GM18870 (cell line): ENCODE data around the gene PCED1A.

Experiments used
- ATAC-seq: cut with Tn5 transposase; IDR thresholded peaks from one replicate; pipeline ENCODE4 v1.9.1; 2021; ENCODE audit warnings: moderate library complexity; ENCODE audit not compliant: unreplicated experiment

Gene PCED1A

DNA sequence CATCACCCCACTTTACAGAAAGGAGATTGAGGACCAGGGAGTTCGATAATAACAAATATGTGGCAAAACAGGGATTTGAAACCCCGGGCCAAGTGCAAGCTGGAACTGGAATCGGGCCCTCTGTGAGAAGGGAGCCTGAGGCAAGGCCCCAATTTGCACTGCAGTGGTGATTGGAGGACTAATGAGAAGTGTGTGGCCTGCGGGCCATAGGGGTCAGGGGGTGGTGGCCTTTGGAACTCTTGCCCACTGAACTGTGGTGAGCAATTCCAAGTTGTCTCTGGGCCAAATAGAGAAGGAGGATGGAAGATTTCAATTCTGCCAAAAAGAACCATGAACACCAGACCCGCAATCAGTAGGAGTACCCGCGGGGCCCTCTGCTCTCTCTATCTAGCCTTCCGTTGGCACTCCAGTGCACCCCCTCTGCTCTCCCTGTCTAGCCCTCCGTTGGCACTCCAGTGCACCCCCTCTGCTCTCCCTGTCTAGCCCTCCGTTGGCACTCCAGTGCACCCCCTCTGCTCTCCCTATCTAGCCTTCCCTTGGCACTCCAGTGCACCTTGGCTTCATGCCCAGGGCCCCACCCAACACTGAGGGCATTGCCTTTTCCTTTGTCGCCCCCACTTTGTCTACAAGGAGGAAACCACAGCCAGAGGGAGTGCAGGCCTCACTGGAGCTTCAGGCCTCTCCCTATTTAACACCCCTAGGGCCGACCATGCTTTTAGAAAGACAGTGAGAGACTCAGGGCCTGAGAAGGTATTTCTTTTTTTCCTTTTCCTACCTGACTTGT lies 26.8 kb upstream of the PCED1A start:
- ATAC-seq, result no peak

DNA sequence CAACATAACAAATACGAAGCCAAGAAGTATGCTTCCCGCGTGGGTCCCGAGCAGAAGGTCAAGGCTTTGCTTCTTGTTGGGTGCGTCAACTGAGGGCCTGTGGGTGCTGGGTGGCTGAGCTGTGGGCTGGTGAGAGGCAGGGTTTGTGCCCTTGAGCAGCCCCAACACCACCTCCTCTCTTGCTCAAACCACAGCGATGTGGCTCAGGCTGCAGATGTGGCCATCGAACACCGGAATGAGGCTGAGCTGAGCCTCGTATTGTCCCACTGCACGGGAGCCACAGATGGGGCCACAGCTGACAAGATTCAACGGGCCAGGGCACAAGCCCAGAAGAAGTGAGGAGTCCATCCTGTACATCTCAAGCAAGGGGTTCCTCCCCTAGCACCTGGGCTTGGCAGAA lies 25.8 kb upstream of the PCED1A start:
- ATAC-seq, result no peak

DNA sequence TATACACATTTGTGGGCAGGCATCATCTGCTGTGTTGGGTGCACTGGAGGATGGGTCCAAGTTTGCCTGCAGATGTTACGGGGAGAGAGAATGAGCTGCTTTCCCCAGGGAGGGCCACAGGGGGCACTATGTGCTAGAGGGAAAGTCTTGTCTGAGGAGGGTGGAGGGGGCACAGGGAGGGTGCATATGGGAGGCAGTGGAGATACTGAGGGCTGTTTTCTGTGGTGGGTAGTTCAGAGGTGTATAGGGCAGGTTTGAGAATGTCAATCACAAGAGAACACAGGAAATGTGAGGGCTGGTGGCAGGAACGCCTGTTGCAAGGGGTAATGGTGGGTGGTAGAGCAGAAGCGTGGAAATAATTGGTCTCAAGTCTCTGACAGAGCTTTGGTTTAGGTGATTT lies 25.2 kb upstream of the PCED1A start:
- no peak for ATAC-seq

DNA sequence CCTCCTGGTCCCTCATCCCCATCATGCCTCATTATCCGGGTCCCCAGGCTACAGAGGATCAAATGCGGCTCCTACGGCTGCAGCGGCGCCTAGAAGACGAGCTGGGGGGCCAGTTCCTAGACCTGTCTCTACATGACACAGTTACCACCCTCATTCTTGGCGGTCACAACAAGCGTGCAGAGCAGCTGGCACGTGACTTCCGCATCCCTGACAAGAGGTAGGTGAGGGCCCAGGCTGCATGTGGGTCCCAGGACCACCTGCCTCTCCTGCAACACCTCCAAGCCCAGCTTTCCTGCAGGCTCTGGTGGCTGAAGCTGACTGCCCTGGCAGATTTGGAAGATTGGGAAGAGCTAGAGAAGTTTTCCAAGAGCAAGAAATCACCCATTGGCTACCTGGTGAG lies 24.6 kb upstream of the PCED1A start:
- no peak for ATAC-seq

DNA sequence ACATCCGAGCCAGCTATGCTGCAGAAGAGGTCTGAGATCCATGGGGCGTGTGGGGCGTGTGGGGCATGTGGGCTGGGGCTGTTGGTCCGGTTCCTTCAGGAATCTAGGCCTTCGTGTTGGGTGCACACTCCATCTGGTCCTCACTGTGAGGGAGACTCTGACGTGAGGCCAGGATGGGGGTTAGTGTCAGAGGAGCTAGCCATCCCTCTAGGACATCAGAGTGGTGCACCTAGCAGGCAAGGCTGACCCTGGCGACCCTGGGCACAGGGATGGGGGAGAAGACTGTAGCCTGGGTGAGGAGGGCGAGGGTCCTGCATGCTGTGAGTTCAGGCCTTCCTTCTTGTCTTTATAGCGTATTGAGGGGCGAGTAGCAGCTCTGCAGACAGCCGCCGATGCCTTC lies 24.2 kb upstream of the PCED1A start:
- ATAC-seq, result no peak

DNA sequence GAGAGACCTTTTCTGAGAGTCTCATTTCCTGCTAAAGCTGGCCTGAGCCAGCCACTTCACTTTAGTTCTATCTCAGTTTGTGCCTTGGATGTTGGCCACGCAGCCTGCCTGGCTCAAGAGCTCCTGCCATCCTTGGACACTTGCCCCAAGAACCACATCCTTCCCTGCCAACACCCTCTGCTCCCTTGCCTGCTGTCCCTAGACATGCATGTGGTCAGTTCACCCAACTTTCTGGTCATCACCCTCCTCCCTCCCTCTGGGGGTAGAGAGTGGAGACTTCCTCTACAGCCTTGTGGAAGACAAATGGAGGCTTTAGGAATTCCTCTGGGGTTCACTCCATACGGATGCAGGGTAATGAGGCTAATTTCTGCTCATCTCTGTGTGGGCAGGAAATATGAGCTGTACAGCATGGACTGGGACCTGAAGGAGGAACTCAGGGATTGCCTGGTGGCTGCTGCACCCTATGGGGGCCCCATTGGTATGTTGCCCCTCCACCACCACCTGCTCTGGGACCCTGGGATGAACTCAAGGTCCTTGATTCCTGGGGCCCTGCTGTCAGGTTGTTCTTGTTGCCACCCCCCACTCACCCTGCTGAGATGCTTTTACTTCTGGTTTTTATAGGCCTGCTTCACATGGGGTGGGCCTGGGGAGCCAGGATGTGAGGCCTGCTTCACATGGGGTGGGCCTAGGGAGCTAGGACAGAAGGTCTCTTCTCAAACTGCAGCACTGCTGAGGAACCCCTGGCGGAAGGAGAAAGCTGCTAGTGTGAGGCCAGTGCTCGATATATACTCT lies 19.1 kb upstream of the PCED1A start:
- no peak for ATAC-seq

DNA sequence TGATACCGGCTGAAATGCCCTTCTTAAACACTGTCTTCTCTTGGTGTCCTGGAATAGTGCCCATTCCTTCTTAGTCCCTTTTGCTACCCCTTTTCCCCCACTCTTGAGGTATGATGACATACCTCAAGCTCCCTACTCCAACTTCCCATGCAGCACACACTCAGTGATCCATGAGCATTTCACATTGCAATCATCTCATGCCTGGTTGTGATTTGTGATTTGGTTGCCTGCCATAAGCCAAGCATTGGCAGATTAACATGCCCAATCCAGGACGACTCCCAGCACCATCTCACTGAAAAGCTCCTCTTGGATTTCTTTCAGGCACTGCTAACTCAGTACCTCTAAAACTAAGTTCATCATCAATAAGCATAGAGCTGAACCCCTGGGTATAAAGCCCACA lies 18.1 kb upstream of the PCED1A start:
- no peak for ATAC-seq

DNA sequence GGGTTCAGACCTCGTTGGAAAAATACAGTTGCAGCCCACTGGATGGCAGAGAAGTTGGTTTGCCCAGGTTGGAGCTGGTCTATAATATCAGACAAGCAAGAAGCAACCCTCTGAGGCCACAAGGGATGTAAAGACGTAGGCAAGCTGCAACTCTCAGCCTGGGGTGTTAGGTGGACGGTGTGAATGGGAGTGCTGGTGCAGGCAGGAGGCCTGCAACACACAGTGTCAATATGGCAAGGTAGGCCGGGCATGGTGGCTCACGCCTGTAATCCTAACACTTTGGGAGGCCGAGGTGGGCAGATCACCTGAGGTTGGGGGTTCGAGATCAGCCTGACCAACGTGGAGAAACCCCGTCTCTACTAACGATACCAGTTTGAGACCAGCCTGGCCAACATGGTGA lies 10.6 kb upstream of the PCED1A start:
- no peak for ATAC-seq

DNA sequence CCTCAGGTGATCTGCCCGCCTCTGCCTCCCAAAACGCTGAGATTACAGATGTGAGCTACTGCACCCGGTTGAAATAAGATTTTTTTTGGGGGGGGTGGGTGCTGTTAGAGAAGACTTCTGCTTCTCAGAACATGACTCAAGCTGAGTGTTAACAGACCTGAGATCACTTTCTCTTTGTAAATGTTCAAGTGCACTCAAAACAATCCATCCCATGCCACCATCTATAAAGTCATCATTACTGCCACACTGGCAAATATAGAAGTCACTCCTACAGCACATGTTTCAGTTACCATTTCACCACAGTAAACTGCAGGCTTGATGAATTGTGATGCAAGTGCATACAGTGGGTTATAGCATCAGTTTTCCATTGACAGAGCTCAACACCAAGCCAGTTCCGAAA lies 9.1 kb upstream of the PCED1A start:
- no peak for ATAC-seq

DNA sequence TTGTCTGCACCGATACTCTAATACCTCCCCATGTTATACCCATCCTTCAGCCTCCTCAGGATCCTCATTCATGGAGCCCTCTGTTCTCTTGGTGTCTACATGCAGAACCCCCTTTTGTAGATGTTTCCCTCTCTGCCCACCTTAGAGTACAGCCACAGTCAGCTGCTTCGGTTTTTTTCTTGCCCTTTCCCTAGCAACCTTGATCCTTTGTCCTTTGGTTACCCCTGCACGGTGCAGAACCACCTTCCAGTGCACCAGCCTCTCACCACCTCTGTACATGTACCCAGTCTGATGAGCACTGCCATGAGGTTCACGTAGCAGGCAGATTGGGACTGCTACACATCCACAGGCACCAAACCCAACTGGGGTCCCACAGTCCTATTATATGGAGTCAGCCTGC lies 7.3 kb upstream of the PCED1A start:
- no peak for ATAC-seq

DNA sequence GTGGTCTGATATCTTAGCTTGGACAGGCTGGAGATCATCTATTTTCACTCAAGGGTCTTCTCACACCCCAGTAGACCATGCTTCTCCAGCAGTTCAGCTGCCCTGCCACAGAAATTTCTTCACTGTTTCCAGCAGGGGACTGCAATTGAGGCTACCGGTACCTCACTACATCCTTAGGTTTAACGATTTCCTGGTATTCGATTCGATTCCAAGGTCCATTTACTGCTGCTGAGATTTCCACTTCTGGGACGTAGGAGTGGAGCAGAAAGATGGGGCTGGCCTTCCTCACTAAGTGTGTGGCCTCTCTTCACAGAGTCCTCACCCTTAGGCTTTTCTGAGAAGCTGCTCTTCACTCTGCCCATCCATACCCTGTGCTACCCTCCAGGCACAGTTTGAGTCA lies 6.2 kb upstream of the PCED1A start:
- ATAC-seq, result no peak

DNA sequence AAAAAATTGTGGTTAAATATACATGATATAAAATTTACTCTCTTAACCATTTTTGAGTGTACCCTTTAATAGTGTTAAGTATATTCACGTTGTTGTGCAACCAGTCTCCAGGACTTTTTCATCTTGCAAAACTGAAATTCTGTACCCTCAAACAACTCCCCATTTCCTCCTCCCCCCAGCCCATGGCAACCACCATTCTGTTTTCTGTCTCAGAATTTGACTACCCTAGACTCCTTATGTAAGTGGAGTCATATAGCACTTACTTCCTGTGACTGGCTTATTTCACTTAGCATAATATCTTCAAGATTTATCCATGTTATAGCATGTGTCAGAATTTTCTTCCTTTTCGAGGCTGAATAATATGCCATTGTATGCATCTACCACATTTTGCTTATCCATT lies 5.2 kb upstream of the PCED1A start:
- no peak for ATAC-seq

DNA sequence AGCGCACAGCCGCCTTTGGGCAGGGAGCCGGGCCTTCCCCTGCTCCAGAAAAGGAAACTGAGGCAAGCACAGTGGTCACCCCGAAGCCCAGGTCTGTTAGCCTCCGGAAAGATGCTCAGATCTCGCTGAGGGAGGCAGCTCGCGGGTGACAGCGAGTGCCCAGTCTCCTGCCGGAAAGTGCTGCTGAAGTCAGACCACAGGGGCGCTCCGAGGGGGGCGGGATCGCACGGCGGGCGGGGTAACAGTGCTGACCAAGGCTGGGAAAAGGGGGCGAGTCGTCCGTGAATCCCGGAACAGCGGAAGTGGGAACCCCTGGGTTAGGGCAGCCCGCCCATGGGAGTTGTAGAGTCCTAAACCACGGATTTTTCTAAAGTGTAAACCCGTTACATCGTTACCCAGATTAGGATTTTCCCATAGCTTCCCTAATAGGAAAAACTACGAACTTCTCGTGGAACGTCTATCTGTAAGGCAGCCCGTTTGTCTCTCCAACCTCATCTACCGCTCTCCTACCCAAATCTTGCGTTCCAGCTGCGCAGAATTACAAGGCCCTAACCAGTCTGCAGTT lies 594 bp upstream of the PCED1A start:
- ATAC-seq, result no peak

DNA sequence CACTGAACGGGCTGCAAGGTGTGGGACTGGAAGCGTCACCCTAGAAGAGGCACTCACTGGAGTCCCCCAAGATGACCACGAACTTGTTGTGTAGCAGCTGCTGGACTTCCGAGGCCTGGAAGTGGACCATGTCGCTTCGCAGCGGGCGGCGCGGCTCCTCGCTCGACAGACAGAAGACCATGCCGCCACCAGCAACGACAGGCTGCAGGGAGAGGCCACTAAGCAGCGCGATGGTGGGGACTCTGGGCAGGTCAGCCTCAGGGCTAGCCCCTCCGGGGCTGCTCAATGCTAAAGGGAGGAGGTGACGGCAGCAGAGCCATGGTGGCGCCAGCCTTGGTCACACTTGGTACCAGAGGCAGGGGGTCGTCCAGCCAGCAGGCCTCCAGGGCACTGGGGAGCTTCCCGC lies 720 bp downstream of the PCED1A start:
- no peak for ATAC-seq

DNA sequence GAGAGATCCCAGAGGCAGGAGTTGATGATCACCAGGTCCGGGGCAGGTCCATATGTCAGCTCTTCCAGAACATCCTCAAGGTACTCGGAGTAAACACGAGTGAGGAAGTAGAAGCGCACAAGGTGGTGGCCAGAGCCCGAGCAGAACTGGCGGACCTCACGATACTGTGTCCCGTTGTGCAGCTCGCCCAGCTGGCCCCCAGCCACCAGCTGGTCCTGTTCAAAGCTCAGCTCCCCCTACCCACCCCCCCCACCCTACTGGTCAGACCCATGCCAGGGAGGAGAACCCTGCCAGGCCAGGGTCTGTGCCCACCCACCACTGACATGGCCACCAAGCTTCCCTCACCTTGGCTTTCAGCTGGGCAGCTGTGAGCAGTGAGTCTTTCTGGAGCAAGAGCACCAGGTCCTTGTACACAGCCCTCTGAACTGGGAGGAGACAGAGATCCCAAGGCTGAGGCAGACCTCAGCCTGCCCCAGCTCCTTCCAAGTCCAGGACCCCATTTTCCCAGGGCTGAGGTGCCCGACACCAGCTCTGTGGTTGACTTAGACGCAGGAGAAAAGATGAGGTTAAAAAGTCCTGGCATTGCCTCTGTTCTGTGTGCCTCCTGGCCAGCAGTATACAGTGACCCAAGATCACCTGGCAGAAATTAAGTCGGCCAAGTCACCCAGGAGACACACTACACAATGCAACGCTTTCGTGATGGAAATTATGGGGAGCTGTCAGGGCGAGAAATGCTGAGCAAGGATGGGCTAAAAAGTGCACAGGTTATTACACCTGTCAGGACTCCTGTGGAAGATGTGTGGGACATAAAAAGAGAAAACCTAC lies 1.4 kb downstream of the PCED1A start:
- ATAC-seq, result no peak

DNA sequence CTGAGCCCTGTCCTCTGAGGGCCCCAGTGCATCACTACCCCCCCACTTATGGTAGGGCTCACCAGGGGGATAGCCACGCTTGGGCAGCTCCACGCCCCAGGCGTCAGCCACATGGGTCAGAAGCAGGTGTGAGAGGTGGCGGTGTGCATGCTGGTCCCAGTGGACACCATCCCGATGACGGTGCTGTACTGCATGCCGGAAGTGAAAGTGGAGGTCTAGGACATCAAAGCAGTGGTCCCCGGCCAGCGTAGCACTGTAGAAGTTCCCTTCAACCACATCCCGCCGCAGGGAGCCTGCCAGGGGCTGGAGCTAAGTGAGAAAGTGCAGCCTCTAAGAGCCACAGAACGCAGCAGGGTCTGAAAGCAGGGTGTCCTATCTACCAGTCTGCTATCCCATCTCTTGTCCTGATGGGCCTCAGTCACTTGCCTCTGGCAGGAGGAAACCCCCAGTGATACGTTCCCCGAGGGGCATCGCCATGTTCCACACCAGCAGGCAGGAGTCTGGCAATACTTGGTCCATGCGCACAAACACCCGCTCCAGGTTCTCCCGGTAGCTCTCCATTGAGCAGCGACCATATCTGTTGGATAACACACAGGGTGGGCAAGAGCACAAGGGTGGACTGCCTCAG lies 2.2 kb downstream of the PCED1A start:
- ATAC-seq, result no peak

DNA sequence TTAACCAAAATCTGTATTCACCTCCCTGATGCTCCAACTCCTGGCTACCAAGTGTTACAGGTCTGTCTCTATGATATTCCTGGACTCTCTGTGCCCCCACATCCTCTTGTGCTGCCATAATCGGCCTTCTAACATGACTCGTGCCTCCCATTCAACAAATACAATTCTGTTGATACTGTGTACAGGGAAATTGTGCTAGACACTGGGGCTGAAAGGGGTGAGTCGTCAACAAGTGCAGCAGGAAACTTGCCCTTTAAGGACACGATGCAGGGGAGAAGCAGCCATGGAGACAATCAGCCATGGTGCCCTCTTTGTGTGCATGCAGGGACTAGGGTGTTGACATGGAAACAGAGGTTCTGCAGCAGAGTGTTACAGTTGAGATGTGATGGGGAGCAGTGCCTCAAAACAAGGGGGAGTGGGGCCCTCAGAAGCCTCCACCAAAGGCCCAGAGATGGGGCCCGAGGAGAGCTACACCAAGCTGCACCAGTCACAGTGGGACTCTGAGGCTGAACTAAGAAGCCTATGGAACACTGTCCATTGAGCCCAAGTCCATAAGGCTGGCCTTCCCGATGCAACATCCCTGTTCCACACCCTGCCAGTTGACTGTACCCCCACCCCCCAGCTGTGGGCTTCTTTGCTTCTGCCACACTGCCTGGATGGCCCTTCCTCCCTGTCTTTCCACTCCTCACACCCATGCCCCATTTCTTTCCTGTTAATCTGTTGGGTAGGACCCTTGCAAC lies 3.1 kb downstream of the PCED1A start:
- no peak for ATAC-seq

DNA sequence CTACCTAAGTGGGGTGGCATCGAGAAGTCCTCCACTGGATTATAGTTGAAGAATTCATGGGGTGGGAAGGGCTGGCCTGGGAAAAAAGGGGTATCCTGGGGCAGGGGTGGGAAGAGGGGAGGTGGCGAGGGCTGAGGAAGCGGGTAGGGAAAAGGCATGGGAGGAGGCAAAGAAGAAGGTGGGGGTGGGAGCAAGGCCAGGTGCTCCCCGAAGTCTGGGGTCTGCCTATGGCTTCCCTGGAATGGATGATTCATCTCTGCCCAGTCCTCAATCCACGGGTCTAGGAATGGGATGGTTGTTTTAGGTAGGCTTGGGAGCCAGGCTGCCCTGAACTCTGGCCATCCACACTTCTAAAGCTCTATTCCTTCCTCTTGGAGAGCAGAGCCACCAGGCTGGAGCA lies 4.4 kb downstream of the PCED1A start:
- no peak for ATAC-seq

DNA sequence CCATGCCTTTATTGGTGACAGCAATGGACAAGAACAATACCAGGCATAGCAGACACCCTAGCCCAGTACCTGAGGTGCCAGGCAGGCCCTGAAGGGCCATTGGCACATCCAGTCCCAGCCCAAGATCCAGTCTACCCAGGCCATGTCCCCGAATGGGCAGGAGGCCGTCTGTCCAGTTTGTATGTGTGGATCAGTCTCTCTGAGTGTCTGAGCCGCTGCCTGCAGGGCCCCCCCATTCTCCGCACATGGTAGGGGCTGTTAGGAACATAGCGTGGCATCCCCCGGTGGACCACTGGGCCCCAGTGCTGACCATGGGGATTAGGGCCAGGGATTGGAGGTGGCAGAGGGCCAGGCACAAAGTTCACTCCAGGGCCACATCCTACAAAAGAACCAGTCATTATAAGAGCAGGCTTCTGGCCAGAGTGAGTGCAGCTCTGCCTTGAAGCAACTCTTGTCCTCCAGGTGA lies 5.1 kb downstream of the PCED1A start:
- no peak for ATAC-seq
